GM21528 (cell line): ENCODE results near the gene DNAJC28.

Experiments
- ATAC-seq: cut with Tn5 transposase; IDR thresholded peaks from one replicate; pipeline ENCODE4 v1.9.1; 2021; ENCODE audit warnings: mild to moderate bottlenecking, moderate library complexity; ENCODE audit not compliant: unreplicated experiment, low FRiP score

The DNAJC28 gene

GRCh38 chr21:33441489-33442477, 49.7 kb downstream of the DNAJC28 start:
- peak; percentile 59 for ATAC-seq
